Uterus (tissue), 4 donors: ENCODE data around the gene CCNB1IP1. TPM values are rescaled to one million over a fixed set of nuclear protein-coding genes. Genes with fewer than 3 reads are reported as not detected.

Source experiments
- DNase-seq, 2 donors: peaks; one replicate each; pipeline ENCODE4 v3.0.0-alpha.2; 2019 to 2020
- H3K27ac ChIP-seq, 2 donors: fragments of 200-600 bp; sonication (generic); 1 replicate in 1 of 2; 2 replicates in 1 of 2; pipeline ENCODE4 v1.5.1; 2016 to 2018
- H3K27me3 ChIP-seq, 2 donors: fragments of 200-600 bp; sonication (generic); one replicate each; pipeline ENCODE4 v1.5.1; 2018 to 2019; ENCODE audit warnings: control low read depth in 1 of 2
- H3K36me3 ChIP-seq, 2 donors: fragments of 200-600 bp; sonication (generic); one replicate each; pipeline ENCODE4 v1.5.1; 2019; ENCODE audit warnings: control low read depth in 1 of 2
- H3K4me1 ChIP-seq, 2 donors: fragments of 200-600 bp; sonication (generic); one replicate each; pipeline ENCODE4 v1.5.1; 2018 to 2019; ENCODE audit warnings: control low read depth in 1 of 2
- H3K4me3 ChIP-seq, 2 donors: fragments of 200-600 bp; sonication (generic); 1 replicate in 1 of 2; 2 replicates in 1 of 2; pipeline ENCODE4 v1.5.1; 2018 to 2019; ENCODE audit warnings: mild to moderate bottlenecking in 1 of 2
- H3K9me3 ChIP-seq, 2 donors: fragments of 200-600 bp; sonication (generic); one replicate each; pipeline ENCODE4 v1.5.1; 2019; ENCODE audit warnings: control low read depth in 1 of 2
- CTCF ChIP-seq, 4 experiments: fragments of 200-600 bp in 2 of 4; fragments of 450-650 bp in 2 of 4; sonication (generic) in 2 of 4; IDR thresholded peaks; one replicate each; pipeline ENCODE4 v1.5.1; 2016 to 2019; ENCODE audit warnings: antibody characterized with exemption in 4 of 4, mild to moderate bottlenecking in 2 of 4, moderate library complexity in 1 of 4
- POLR2A ChIP-seq, 2 donors: fragments of 450-650 bp; IDR thresholded peaks; one replicate each; pipeline ENCODE4 v1.6.1; 2016; ENCODE audit warnings: antibody characterized with exemption in 2 of 2, mild to moderate bottlenecking in 1 of 2, moderate library complexity in 1 of 2
- intact Hi-C: fragments of 100-400 bp; cut with DNase I; formaldehyde crosslinking; loops from one replicate; pipeline ENCODE4 v1.15.1; 2023; ENCODE audit warnings: low total_unique reads
- total RNA-seq, 4 donors: library from RNA; depleted of rRNA in 3 of 4; stranded (reverse); fragments of >200 nt in 3 of 4; gene quantifications; one replicate each; pipeline versions ENCODE4 v1.1.0 to v1.2.4, GENCODE V29; 2014 to 2023
- donor health status: DM: yes; HTN: yes; CAD: no.

Gene CCNB1IP1, protein sequence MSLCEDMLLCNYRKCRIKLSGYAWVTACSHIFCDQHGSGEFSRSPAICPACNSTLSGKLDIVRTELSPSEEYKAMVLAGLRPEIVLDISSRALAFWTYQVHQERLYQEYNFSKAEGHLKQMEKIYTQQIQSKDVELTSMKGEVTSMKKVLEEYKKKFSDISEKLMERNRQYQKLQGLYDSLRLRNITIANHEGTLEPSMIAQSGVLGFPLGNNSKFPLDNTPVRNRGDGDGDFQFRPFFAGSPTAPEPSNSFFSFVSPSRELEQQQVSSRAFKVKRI
- total RNA-seq = 100 to 1,000 TPM in 1 of 4 donors, 10 to 100 TPM in 3; 45.1 to 118 (median 60.4) TPM

- DNase-seq = peak; percentile 50 to 87
- intact Hi-C loops = loop anchor here (10.0 kb wide), 1 partner anchor 272 kb away; no protein-coding TSS in a partner anchor
These were observed at the start of gene CCNB1IP1 for GRCh38 chr14:20332788-20333493. TSS of gene CCNB1IP1 (minus strand) at chr14:20333279. CDS start at chr14:20316523, 16,756 bp downstream.

GRCh38 chr14:20382526-20382925 is 49.4 kb upstream of the CCNB1IP1 start:
- Histone ChIP-seq H3K4me1 (no peaks in the 10 kb centered on the region), H3K9me3 (no peaks in the 10 kb centered on the region), H3K36me3 (no peaks in the 10 kb centered on the region), H3K4me3 (no peak overlapping the region), H3K27ac (no peak overlapping the region), H3K27me3 (no peaks in the 10 kb centered on the region)
- DNase-seq = no peak
- intact Hi-C loops = no loop called here
- no peak for TF ChIP-seq POLR2A (IDR thresholded peaks at IDR 0.05)
- TF ChIP-seq CTCF (IDR thresholded peaks at IDR 0.05) = no peak

More at GRCh38 chr14:20332788-20333493, at the start of gene CCNB1IP1:
- Histone ChIP-seq H3K4me1 (no peaks in the 10 kb centered on the region), H3K36me3 (no peaks in the 10 kb centered on the region), H3K27me3 (no peaks in the 10 kb centered on the region), H3K9me3 (no peaks in the 10 kb centered on the region), H3K4me3 (peak within 1 kb of the TSS; percentile 52 to 80), H3K27ac (peak within 1 kb of the TSS; percentile 89 to 97)
- peak; percentile 46 to 58 for TF ChIP-seq POLR2A (IDR thresholded peaks at IDR 0.05)
- peak in 1 of 4 experiments; percentile 20 for TF ChIP-seq CTCF (IDR thresholded peaks at IDR 0.05)

DNA sequence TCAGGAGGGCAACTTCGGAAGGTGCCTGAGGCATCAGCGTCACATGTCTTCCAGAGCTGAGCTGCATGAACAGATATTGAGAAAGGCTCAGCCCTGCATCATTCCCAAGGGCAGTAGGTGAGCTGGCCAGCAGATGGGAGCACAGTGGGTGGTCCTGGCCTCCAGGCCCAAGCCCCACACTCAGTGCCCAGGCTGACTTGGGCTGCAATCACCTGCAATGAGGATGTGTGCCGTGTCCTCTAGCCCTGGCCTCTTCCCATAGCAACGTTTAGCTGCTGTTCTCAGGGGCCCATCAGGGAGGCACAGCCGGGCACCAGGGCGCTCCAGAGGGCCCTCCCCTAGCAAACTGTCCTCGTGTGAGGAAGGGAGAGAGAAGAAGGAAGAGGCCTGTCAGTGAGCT is 48.3 kb upstream of the CCNB1IP1 start:
- TF ChIP-seq POLR2A (IDR thresholded peaks at IDR 0.05) = no peak
- TF ChIP-seq CTCF (IDR thresholded peaks at IDR 0.05) = no peak
- H3K4me1 ChIP-seq = no peaks in the 10 kb centered on the region
- H3K27ac ChIP-seq = no peak overlapping the region
- no peak overlapping the region for H3K4me3 ChIP-seq
- no peaks in the 10 kb centered on the region for H3K9me3 ChIP-seq
- DNase-seq = no peak
- H3K27me3 ChIP-seq = no peaks in the 10 kb centered on the region
- intact Hi-C loops = no loop called here
- no peaks in the 10 kb centered on the region for H3K36me3 ChIP-seq

GRCh38 chr14:20380681-20381080 is 47.6 kb upstream of the CCNB1IP1 start:
- TF ChIP-seq CTCF (IDR thresholded peaks at IDR 0.05) = no peak
- TF ChIP-seq POLR2A (IDR thresholded peaks at IDR 0.05) = no peak
- intact Hi-C loops = no loop called here
- Histone ChIP-seq H3K36me3 (no peaks in the 10 kb centered on the region), H3K4me1 (no peaks in the 10 kb centered on the region), H3K27ac (no peak overlapping the region), H3K27me3 (no peaks in the 10 kb centered on the region), H3K4me3 (no peak overlapping the region), H3K9me3 (no peaks in the 10 kb centered on the region)
- DNase-seq = no peak

DNA sequence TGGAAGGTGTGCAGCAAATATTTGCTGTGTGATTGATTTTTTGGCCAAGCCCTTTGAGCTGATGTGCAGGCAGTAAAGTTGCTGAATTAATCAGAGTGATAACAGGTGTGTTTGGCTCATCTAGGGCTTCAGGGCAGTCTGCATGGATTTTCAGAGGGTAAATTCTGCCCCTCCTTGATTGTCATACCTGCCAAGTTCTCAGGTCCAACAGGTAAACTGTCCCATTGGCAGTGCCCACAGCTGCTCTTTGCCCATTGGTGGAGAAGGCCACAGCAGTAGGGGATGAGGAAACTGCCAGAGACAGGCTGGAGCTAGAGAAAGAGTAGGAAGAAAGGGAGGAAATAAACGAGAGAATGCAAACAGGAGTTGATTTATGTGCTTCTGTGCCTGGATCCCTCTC is 46.7 kb upstream of the CCNB1IP1 start:
- Histone ChIP-seq H3K36me3 (no peaks in the 10 kb centered on the region), H3K27me3 (no peaks in the 10 kb centered on the region), H3K9me3 (no peaks in the 10 kb centered on the region), H3K4me3 (no peak overlapping the region), H3K27ac (no peak overlapping the region), H3K4me1 (no peaks in the 10 kb centered on the region)
- DNase-seq = no peak
- no peak for TF ChIP-seq CTCF (IDR thresholded peaks at IDR 0.05)
- TF ChIP-seq POLR2A (IDR thresholded peaks at IDR 0.05) = no peak
- intact Hi-C loops = no loop called here
